GM15510 (cell line): Measurements from ENCODE around the gene INTS14.

Experiments
- POLR2A ChIP-seq: IDR thresholded peaks from 3 replicates; pipeline ENCODE4 v1.6.1; 2011; ENCODE audit warnings: borderline replicate concordance; ENCODE audit not compliant: insufficient read length; ENCODE audit errors: extremely low read depth

The INTS14 gene

DNA sequence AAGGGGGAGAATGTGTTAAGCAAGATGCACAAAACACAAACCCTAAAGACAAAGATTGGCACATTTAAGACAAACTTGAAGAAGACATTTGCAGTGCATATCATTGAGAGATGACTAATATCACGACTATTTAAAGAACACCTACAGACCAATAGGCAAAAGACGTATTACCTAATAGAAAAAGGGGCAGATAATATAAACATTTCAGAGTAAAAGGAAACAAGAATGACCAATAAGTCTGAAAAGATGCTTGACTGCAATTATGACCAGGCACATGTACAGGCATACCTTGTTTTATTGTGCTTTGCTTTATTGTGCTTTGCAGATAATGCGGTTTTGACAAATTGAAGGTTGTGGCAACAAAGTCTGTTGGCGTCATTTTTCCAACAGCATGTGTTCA, 75.7 kb downstream of the INTS14 start:
- TF ChIP-seq POLR2A = no peak

DNA sequence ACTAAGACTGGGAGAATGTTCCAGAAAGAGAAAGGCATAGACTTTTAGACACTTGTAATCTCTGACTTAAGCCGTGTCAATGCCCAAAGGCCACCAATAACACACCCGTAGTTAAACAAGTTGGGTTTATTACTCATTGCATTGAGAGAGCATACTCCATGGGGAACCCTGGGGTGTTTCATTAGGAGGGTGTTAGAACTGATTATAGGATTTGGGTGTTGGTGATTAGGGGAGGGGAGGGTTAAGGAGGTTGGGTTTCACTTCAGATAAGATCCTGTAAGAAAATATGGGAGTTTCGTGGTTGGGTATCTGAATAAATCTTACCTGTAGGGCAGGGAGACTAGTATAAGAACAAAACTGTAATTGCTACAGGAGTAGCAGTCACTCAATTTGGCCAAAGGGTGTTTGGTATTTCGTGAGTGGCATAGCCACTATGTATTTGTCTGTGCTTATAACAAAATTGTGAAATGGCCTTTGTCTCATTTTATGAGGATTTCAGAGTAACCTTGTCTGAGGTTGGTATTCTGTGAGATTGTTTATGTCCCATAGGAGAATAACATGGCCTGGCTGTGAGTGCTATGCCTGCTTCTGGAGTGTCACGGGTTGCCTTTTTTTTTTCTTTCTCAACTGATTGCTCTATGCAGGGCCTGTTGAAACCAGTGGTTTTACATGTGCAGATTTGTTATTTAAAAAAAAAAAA, 77.7 kb downstream of the INTS14 start:
- TF ChIP-seq POLR2A = no peak

DNA sequence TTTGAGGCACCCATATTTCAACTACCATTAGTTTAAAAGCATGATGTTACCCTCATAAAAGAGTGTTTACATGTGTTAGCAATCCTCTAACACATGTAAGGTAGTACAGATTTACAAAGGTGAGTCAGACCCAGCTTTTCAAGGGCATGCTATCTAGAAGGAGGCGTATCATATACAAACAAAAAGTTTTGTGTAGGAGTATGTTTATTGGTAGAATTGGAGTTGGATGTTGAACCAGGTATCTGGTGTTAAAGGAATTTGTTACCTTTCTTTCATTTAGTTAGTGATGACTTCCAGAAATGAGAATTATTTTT, 78.2 kb downstream of the INTS14 start:
- no peak for TF ChIP-seq POLR2A

DNA sequence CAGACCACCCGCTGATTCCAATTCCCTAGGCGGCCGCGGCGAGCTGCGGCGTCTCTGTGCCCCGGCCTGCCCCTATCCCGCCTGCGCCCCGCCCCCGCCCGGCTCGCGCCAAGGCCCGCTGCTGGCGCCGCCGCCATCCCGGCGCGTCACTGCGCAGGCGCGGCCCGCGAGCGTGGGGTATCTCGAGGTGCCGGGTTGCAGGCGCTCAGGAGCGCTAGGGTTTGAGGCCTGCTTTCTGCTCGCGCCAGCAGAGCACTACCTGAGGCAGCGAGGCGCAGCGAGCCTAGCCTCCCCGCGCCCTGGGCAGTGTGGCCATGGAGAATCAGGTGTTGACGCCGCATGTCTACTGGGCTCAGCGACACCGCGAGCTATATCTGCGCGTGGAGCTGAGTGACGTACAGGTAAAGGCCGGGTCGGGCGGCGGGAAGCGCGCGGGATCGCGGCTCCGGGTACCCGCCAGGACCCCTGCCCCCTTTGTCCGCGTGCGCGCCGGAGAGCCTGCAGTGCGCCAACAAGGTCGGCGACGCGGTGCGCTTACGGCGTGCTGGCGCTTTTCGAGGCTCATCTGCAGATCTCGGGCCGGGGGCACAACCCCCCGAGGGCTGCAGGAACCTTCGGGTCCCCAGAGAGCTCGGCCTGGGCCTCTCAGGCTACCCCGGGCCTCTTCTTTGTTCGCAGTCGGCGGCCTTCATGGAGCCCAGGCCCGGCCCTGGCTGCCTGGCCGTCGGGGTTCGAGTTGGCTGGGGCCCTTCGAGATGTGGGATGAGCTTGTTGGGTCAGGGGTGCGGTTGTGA, 80.4 kb downstream of the INTS14 start, which contains the start of gene HACD3:
Gene HACD3, plus strand, starts transcription at position 146 of the 794 bp plus-strand sequence. Its CDS starts 169 bp downstream, at position 315.
- peak; percentile 81 for TF ChIP-seq POLR2A

DNA sequence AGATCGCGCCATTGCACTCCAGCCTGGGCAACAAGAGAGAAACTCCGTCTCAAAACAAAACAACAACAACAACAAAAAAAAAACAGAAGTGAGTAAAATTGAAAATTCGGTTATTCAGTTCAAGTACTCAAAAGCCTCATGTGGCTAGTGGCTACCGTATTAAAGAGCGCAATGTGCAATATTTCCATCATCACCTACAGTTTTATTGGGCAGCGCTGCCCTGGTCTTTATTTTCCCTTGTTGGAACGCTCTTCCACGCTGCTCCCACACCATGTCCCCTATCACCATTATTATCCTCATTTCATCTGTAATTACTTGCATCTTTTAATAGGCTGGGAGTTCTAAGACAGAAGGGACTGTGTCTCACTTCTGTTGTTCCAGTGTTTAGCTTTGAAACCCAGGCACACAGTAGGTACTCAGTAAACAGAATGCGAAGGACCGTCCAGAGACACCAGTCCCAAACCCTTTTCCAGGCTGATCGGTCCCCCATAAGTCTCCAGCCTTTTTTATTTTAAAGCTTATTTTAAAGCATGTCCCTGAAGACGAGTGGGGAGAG, 81.1 kb downstream of the INTS14 start:
- TF ChIP-seq POLR2A = no peak
